Neuronal stem cell (in vitro differentiated cells): Measurements from ENCODE around the gene MFRP.

Experiments
- DNase-seq: peaks from one replicate; pipeline ENCODE4 v3.0.0-alpha.2; 2013; ENCODE audit warnings: low spot score
- H2AFZ ChIP-seq: one replicate; pipeline ENCODE4 v1.6.1; 2013; ENCODE audit warnings: mild to moderate bottlenecking, low read length, inconsistent platforms
- H2AK5ac ChIP-seq: 2 replicates; pipeline ENCODE4 v1.6.1; 2013; ENCODE audit warnings: low read depth, mild to moderate bottlenecking, inconsistent platforms, low read length, moderate library complexity, mixed read lengths
- H2BK120ac ChIP-seq: 2 replicates; pipeline ENCODE4 v1.6.1; 2013; ENCODE audit warnings: low read depth, mild to moderate bottlenecking, inconsistent platforms, low read length, moderate library complexity, mixed read lengths
- H2BK12ac ChIP-seq: one replicate; pipeline ENCODE4 v1.6.1; 2013; ENCODE audit warnings: low read length, inconsistent platforms
- H2BK15ac ChIP-seq: 2 replicates; pipeline ENCODE4 v1.6.1; 2013; ENCODE audit warnings: mild to moderate bottlenecking, low read length, inconsistent platforms, mixed read lengths
- H2BK5ac ChIP-seq: one replicate; pipeline ENCODE4 v1.6.1; 2013; ENCODE audit warnings: inconsistent platforms, mild to moderate bottlenecking, low read length, moderate library complexity
- H3K14ac ChIP-seq: one replicate; pipeline ENCODE4 v1.6.1; 2013; ENCODE audit warnings: low read length, inconsistent platforms
- H3K18ac ChIP-seq: 2 replicates; pipeline ENCODE4 v1.6.1; 2013; ENCODE audit warnings: low read length, inconsistent platforms
- H3K23ac ChIP-seq: 2 replicates; pipeline ENCODE4 v1.6.1; 2013; ENCODE audit warnings: low read depth, mild to moderate bottlenecking, mixed read lengths, low read length, inconsistent platforms; ENCODE audit not compliant: poor library complexity
- H3K27ac ChIP-seq: replicated peaks from 3 replicates; pipeline ENCODE4 v1.5.1; 2013; ENCODE audit warnings: low read length, inconsistent platforms
- H3K27me3 ChIP-seq, 3 experiments: 2 replicates each; pipeline ENCODE4 v1.6.1; 2013; ENCODE audit warnings: low read length in 3 of 3, mild to moderate bottlenecking in 2 of 3, inconsistent platforms in 1 of 3, low read depth in 1 of 3, mixed read lengths in 1 of 3, moderate library complexity in 1 of 3; ENCODE audit not compliant: control insufficient read depth in 3 of 3, insufficient read depth in 3 of 3
- H3K36me3 ChIP-seq, 2 donors: replicated peaks in 1 of 2; 2 replicates each; pipeline ENCODE4 v1.6.1; 2013; ENCODE audit warnings: low read length in 2 of 2; ENCODE audit not compliant: control insufficient read depth in 2 of 2, insufficient read depth in 2 of 2
- H3K4ac ChIP-seq: 2 replicates; pipeline ENCODE4 v1.6.1; 2013; ENCODE audit warnings: inconsistent platforms, mild to moderate bottlenecking, low read length, moderate library complexity
- H3K4me1 ChIP-seq, 2 donors: 1 replicate in 1 of 2; 2 replicates in 1 of 2; pipeline ENCODE4 v1.6.1; 2013; ENCODE audit warnings: low read length in 2 of 2, low read depth in 1 of 2; ENCODE audit not compliant: control insufficient read depth in 2 of 2, insufficient read depth in 1 of 2
- H3K4me2 ChIP-seq: one replicate; pipeline ENCODE4 v1.6.1; 2013; ENCODE audit warnings: mild to moderate bottlenecking, low read length, inconsistent platforms; ENCODE audit not compliant: insufficient read depth, poor library complexity, severe bottlenecking
- H3K4me3 ChIP-seq, 2 donors: 2 replicates each; pipeline ENCODE4 v1.5.1; 2013; ENCODE audit warnings: low read length in 2 of 2, mild to moderate bottlenecking in 2 of 2, inconsistent platforms in 1 of 2, moderate library complexity in 1 of 2
- H3K79me1 ChIP-seq: one replicate; pipeline ENCODE4 v1.6.1; 2013; ENCODE audit warnings: low read depth, mild to moderate bottlenecking, inconsistent platforms, low read length, moderate library complexity
- H3K9ac ChIP-seq: one replicate; pipeline ENCODE4 v1.6.1; 2013; ENCODE audit warnings: mild to moderate bottlenecking, low read depth, low read length, inconsistent platforms; ENCODE audit not compliant: poor library complexity
- H3K9me3 ChIP-seq, 2 donors: replicated peaks in 1 of 2; 2 replicates each; pipeline versions ENCODE3 to v1.6.1; 2013; ENCODE audit warnings: low read length in 2 of 2, mild to moderate bottlenecking in 2 of 2, inconsistent platforms in 1 of 2, low read depth in 1 of 2, mixed read lengths in 1 of 2, moderate library complexity in 1 of 2; ENCODE audit not compliant: control insufficient read depth in 2 of 2, insufficient read depth in 1 of 2
- H4K8ac ChIP-seq: one replicate; pipeline ENCODE4 v1.6.1; 2013; ENCODE audit warnings: low read depth, mild to moderate bottlenecking, inconsistent platforms, low read length, moderate library complexity
- H4K91ac ChIP-seq: one replicate; pipeline ENCODE4 v1.6.1; 2013; ENCODE audit warnings: low read length, low read depth, mild to moderate bottlenecking, inconsistent platforms; ENCODE audit not compliant: poor library complexity
- WGBS, 2 donors: extraction: QIAGEN DNeasy Blood & Tissue Kit; methylation state at CpG; one replicate each; pipeline ENCODE4 v1.1.7; 2013; ENCODE audit warnings: missing lambda C conversion rate in 2 of 2, mixed read lengths in 1 of 2; ENCODE audit not compliant: insufficient read length in 2 of 2, insufficient replicate concordance in 1 of 2; ENCODE audit errors: extremely low coverage in 2 of 2; 5-methylcytosine and 5-hydroxymethylcytosine counted together

Gene MFRP

GRCh38 chr11:119361056-119361787 is 14.7 kb upstream of the MFRP start:
- Histone ChIP-seq H3K9me3 (peaks cover 3 to 4% of the 10 kb centered on the region in 2 donors), H3K27ac (peak overlapping the region; percentile 64), H3K4me3 (no peak overlapping the region)

GRCh38 chr11:119359365-119360214 is 13.1 kb upstream of the MFRP start:
- Histone ChIP-seq H4K8ac (no peak overlapping the region), H2BK15ac (peak overlapping the region; percentile 29), H3K4me3 (no peak overlapping the region), H3K79me1 (no peaks in the 10 kb centered on the region), H3K36me3 (peaks cover 0 to 2% of the 10 kb centered on the region in 2 donors), H2AK5ac (no peak overlapping the region), H2BK5ac (no peak overlapping the region), H3K18ac (no peak overlapping the region), H3K4me2 (no peak overlapping the region), H3K14ac (no peak overlapping the region), H3K9ac (no peak overlapping the region), H2AFZ (no peak overlapping the region), H3K23ac (no peak overlapping the region), H3K27ac (no peak overlapping the region), H2BK120ac (no peak overlapping the region), H2BK12ac (no peak overlapping the region), H4K91ac (no peak overlapping the region), H3K4ac (no peak overlapping the region), H3K9me3 (peaks cover 3% of the 10 kb centered on the region in 2 donors), H3K27me3 (peaks cover 2 to 47% (median 17%) of the 10 kb centered on the region in 3 experiments), H3K4me1 (peaks cover 23 to 28% of the 10 kb centered on the region in 2 donors)
- no CpG with 5 or more reads among the region's 10 CpGs for WGBS, 2 donors
- DNase-seq = no peak

More at GRCh38 chr11:119361056-119361787, 14.7 kb upstream of the MFRP start:
- H3K36me3 ChIP-seq = peaks cover 0 to 2% of the 10 kb centered on the region in 2 donors
- no peak overlapping the region for H2AFZ ChIP-seq
- no peak overlapping the region for H3K4ac ChIP-seq
- peak overlapping the region; percentile 26 for H3K4me2 ChIP-seq
- H3K79me1 ChIP-seq = no peaks in the 10 kb centered on the region
- H3K4me1 ChIP-seq = peaks cover 15 to 22% of the 10 kb centered on the region in 2 donors
- H2BK15ac ChIP-seq = no peak overlapping the region
- H2AK5ac ChIP-seq = no peak overlapping the region
- no peak overlapping the region for H3K23ac ChIP-seq
- DNase-seq = peak; percentile 62
- peaks cover 2 to 47% (median 24%) of the 10 kb centered on the region in 3 experiments for H3K27me3 ChIP-seq
- WGBS, 2 donors = no CpG with 5 or more reads among the region's 8 CpGs
- no peak overlapping the region for H3K9ac ChIP-seq
- no peak overlapping the region for H2BK120ac ChIP-seq
- peak overlapping the region; percentile 32 for H3K18ac ChIP-seq
- H2BK5ac ChIP-seq = no peak overlapping the region
- H4K91ac ChIP-seq = no peak overlapping the region
- no peak overlapping the region for H2BK12ac ChIP-seq
- H4K8ac ChIP-seq = no peak overlapping the region
- no peak overlapping the region for H3K14ac ChIP-seq

GRCh38 chr11:119357074-119357473 is 10.6 kb upstream of the MFRP start:
- H3K9me3 ChIP-seq = no peaks in the 10 kb centered on the region
- peak overlapping the region; percentile 97 for H3K4me2 ChIP-seq
- WGBS, 2 donors = no CpG with 5 or more reads among the region's 13 CpGs

More at GRCh38 chr11:119357074-119357473, 10.6 kb upstream of the MFRP start:
- H3K18ac ChIP-seq = peak overlapping the region; percentile 84
- H2BK15ac ChIP-seq = peak overlapping the region; percentile 91
- H4K91ac ChIP-seq = no peak overlapping the region
- H3K4me3 ChIP-seq = no peak overlapping the region
- H2BK5ac ChIP-seq = no peak overlapping the region
- no peak overlapping the region for H2BK12ac ChIP-seq
- H3K27me3 ChIP-seq = peaks cover 0 to 24% (median 0%) of the 10 kb centered on the region in 3 experiments
- no peak overlapping the region for H3K27ac ChIP-seq
- no peak overlapping the region for H3K23ac ChIP-seq
- no peak overlapping the region for H3K9ac ChIP-seq
- peaks cover 0 to 2% of the 10 kb centered on the region in 2 donors for H3K36me3 ChIP-seq
- peak overlapping the region; percentile 95 for H2AFZ ChIP-seq
- H3K4me1 ChIP-seq = peaks cover 22 to 36% of the 10 kb centered on the region in 2 donors
- H3K14ac ChIP-seq = no peak overlapping the region
- no peaks in the 10 kb centered on the region for H3K79me1 ChIP-seq
- peak overlapping the region; percentile 19 for H2AK5ac ChIP-seq
- DNase-seq = no peak
- H3K4ac ChIP-seq = no peak overlapping the region
- no peak overlapping the region for H2BK120ac ChIP-seq
- no peak overlapping the region for H4K8ac ChIP-seq
